ENCODE measurements around the gene NDST4. TPM values are rescaled to one million over a fixed set of nuclear protein-coding genes. Genes with fewer than 3 reads are reported as not detected.

NDST4 gene
- total RNA-seq, 1 experiment from 2014 or later = not detected

- POLR2A ChIA-PET = no interaction called here
- H3K79me2 ChIP-seq (ENCODE audit: insufficient read depth, low read length) = no peaks in the 10 kb centered on the region
- DNase-seq (ENCODE audit: low read depth, low spot score) (no peak), ATAC-seq (no peak)
- no peaks in the 10 kb centered on the region for H3K4me1 ChIP-seq (ENCODE audit: control insufficient read depth in 1 of 2, insufficient read depth in 2 of 2, low read length in 2 of 2)
- H3K9ac ChIP-seq (ENCODE audit: low read length) = no peak overlapping the region
- no peaks in the 10 kb centered on the region for H3K9me3 ChIP-seq (ENCODE audit: control insufficient read depth in 1 of 2, insufficient read depth in 1 of 2, low read depth in 1 of 2, low read length in 2 of 2)
- intact Hi-C loops (cut with micrococcal nuclease) = no loop called here
- H4K20me1 ChIP-seq (ENCODE audit: insufficient read depth) = no peaks in the 10 kb centered on the region
- no peak overlapping the region for H3K4me2 ChIP-seq (ENCODE audit: low read length)
- no peaks in the 10 kb centered on the region for H3K36me3 ChIP-seq (ENCODE audit: control insufficient read depth in 1 of 2, insufficient read depth in 2 of 2, low read length in 2 of 2)
- H3K27ac ChIP-seq (ENCODE audit: low read depth, low read length) = no peak overlapping the region
- CTCF ChIA-PET = no interaction called here
- no peaks in the 10 kb centered on the region for H3K9me2 ChIP-seq (ENCODE audit: insufficient read depth)
- H3K4me3 ChIP-seq (replicated peaks in 1 of 2; ENCODE audit: low read depth in 1 of 2, low read length in 2 of 2) = no peak overlapping the region
- H2AFZ ChIP-seq (ENCODE audit: low read depth, low read length, poor library complexity, severe bottlenecking) = no peak overlapping the region
- BruUV-seq (replicated peaks) = no TSS peak
- no peaks in the 10 kb centered on the region for H3K27me3 ChIP-seq (ENCODE audit: insufficient read depth, low read length)
- TF ChIP-seq ZBTB33 (IDR thresholded peaks at IDR 0.05; ENCODE audit: extremely low read depth, insufficient replicate concordance, low read length) (no peak), CEBPB (IDR thresholded peaks at IDR 0.05; ENCODE audit: low read depth) (no peak), CTCF (IDR thresholded peaks at IDR 0.05 in 2 of 3, conservative IDR thresholded peaks at IDR 0.05 in 1 of 3; ENCODE audit: borderline replicate concordance in 1 of 3, insufficient read depth in 1 of 3, low read depth in 2 of 3, low read length in 2 of 3) (no peak), CBX3 (IDR thresholded peaks at IDR 0.05; ENCODE audit: low read depth) (no peak), YY1 (IDR thresholded peaks at IDR 0.05; ENCODE audit: extremely low read depth, insufficient replicate concordance, low read depth, low read length) (no peak), EGR1 (IDR thresholded peaks at IDR 0.05; ENCODE audit: low read depth) (no peak), ZFX (IDR thresholded peaks at IDR 0.05) (no peak), ATF3 (IDR thresholded peaks at IDR 0.05) (no peak), ZNF274 (IDR thresholded peaks at IDR 0.05; ENCODE audit: low read depth, low read length) (no peak), POLR2AphosphoS5 (IDR thresholded peaks at IDR 0.05; ENCODE audit: low read depth, low read length) (no peak)
- RAD21 ChIA-PET (ENCODE audit: low non-redundant PET in 1 of 2, low total read pairs in 2 of 2, uncharacterized antibody in 2 of 2, unreplicated experiment in 2 of 2) = no interaction called here
These were observed 190.9 kb downstream of the NDST4 start for GRCh38 chr4:114922592-114922933.

All from HCT116 (cell line).